Keratinocyte (primary cell): Measurements from ENCODE around the gene ATP8B1. TPM values are rescaled to one million over a fixed set of nuclear protein-coding genes. Genes with fewer than 3 reads are reported as not detected.

Experiments used
- DNase-seq: peaks from one replicate; pipeline ENCODE4 v3.0.0-alpha.2; 2011; ENCODE audit warnings: low read depth, missing footprints, low spot score
- FAIRE-seq: peaks from 2 replicates; lab custom pipeline; 2011; peaks lifted over from hg19 to GRCh38; lab: Jason Lieb, UNC
- H2AFZ ChIP-seq: 2 replicates; pipeline ENCODE4 v1.6.0; 2012; ENCODE audit warnings: low read length, control low read depth, inconsistent platforms; ENCODE audit not compliant: control insufficient read depth
- H3K27ac ChIP-seq: 2 replicates; pipeline ENCODE4 v1.5.1; 2011; ENCODE audit warnings: low read length; ENCODE audit not compliant: control insufficient read depth, insufficient read depth
- H3K27me3 ChIP-seq: 3 replicates; pipeline ENCODE4 v1.6.0; 2011; ENCODE audit warnings: low read length; ENCODE audit not compliant: control insufficient read depth, insufficient read depth; ENCODE audit errors: extremely low read depth
- H3K36me3 ChIP-seq, 2 experiments: 2 replicates in 1 of 2; 3 replicates in 1 of 2; pipeline ENCODE4 v1.5.1; 2011; ENCODE audit warnings: low read length in 2 of 2, mild to moderate bottlenecking in 1 of 2; ENCODE audit not compliant: control insufficient read depth in 2 of 2, insufficient read depth in 2 of 2; ENCODE audit errors: extremely low read depth in 1 of 2
- H3K4me1 ChIP-seq: 3 replicates; pipeline ENCODE4 v1.5.1; 2011; ENCODE audit warnings: low read length; ENCODE audit not compliant: control insufficient read depth, insufficient read depth; ENCODE audit errors: extremely low read depth
- H3K4me2 ChIP-seq: 3 replicates; pipeline ENCODE4 v1.6.0; 2011; ENCODE audit warnings: low read depth, low read length; ENCODE audit not compliant: control insufficient read depth, insufficient read depth; ENCODE audit errors: extremely low read depth
- H3K4me3 ChIP-seq, 3 experiments: fragments of 200-600 bp in 1 of 3; sonication (generic) in 1 of 3; 2 replicates in 2 of 3; 3 replicates in 1 of 3; pipeline ENCODE4 v1.5.1; 2011 to 2016; ENCODE audit warnings: low read length in 3 of 3, mild to moderate bottlenecking in 3 of 3, control low read depth in 2 of 3, inconsistent platforms in 1 of 3, low read depth in 1 of 3, mixed read lengths in 1 of 3, mixed run types in 1 of 3, moderate library complexity in 1 of 3; ENCODE audit not compliant: control insufficient read depth in 2 of 3, insufficient read depth in 2 of 3; ENCODE audit errors: extremely low read depth in 1 of 3
- H3K79me2 ChIP-seq: 2 replicates; pipeline ENCODE4 v1.6.0; 2012; ENCODE audit warnings: low read length; ENCODE audit not compliant: control insufficient read depth, insufficient read depth
- H3K9ac ChIP-seq: 3 replicates; pipeline ENCODE4 v1.6.0; 2011; ENCODE audit warnings: low read length; ENCODE audit not compliant: control insufficient read depth, insufficient read depth; ENCODE audit errors: extremely low read depth
- H3K9me1 ChIP-seq: 3 replicates; pipeline ENCODE4 v1.6.0; 2011; ENCODE audit warnings: low read length; ENCODE audit not compliant: control insufficient read depth, insufficient read depth; ENCODE audit errors: extremely low read depth
- H3K9me3 ChIP-seq: 2 replicates; pipeline ENCODE4 v1.5.1; 2012; ENCODE audit warnings: low read depth, low read length; ENCODE audit not compliant: control insufficient read depth
- H4K20me1 ChIP-seq: 3 replicates; pipeline ENCODE4 v1.6.0; 2011; ENCODE audit warnings: low read length; ENCODE audit not compliant: control insufficient read depth, insufficient read depth; ENCODE audit errors: extremely low read depth
- EZH2 ChIP-seq: IDR thresholded peaks from one replicate; pipeline ENCODE4 v1.6.1; 2012; ENCODE audit warnings: inconsistent platforms, mild to moderate bottlenecking, low read length, moderate library complexity
- dilution Hi-C: fragments of 300-500 bp; cut with MboI; formaldehyde crosslinking; loops from one replicate; pipeline ENCODE4 v1.7.0; 2020; ENCODE audit warnings: low sequenced_read_pairs; ENCODE audit not compliant: extremely low pct_ligation_motif_present
- polyA plus RNA-seq, 5 experiments: library from polyadenylated mRNA; depleted of rRNA in 3 of 5; stranded (reverse) in 3 of 5; stranded (forward) in 1 of 5; unstranded in 1 of 5; fragments of >200 nt; gene quantifications; 1 replicate in 1 of 5; 2 replicates in 3 of 5; 3 replicates in 1 of 5; pipeline versions ENCODE4 v1.2.1 to v1.2.3, GENCODE V29; 2011 to 2012; ENCODE audit warnings: missing spikeins in 2 of 5, low read depth in 1 of 5, low replicate concordance in 1 of 5
- TF ChIP-seq, protein P1 (sequence below), 3 experiments: IDR thresholded peaks in 1 of 3; conservative IDR thresholded peaks in 1 of 3; optimal IDR thresholded peaks in 1 of 3; 2 replicates in 2 of 3; 3 replicates in 1 of 3; pipeline versions ENCODE3 to v1.5.1; 2011; ENCODE audit warnings: low read length in 3 of 3, mild to moderate bottlenecking in 3 of 3, moderate library complexity in 2 of 3, control low read depth in 1 of 3, inconsistent platforms in 1 of 3; ENCODE audit not compliant: insufficient read depth in 2 of 3; ENCODE audit errors: extremely low read depth in 1 of 3

ATP8B1 gene
- polyA plus RNA-seq, 1 donor (not counting 4 experiments of a cell fraction or from before 2014, with no cell fraction given), result 20.4 TPM

DNA sequence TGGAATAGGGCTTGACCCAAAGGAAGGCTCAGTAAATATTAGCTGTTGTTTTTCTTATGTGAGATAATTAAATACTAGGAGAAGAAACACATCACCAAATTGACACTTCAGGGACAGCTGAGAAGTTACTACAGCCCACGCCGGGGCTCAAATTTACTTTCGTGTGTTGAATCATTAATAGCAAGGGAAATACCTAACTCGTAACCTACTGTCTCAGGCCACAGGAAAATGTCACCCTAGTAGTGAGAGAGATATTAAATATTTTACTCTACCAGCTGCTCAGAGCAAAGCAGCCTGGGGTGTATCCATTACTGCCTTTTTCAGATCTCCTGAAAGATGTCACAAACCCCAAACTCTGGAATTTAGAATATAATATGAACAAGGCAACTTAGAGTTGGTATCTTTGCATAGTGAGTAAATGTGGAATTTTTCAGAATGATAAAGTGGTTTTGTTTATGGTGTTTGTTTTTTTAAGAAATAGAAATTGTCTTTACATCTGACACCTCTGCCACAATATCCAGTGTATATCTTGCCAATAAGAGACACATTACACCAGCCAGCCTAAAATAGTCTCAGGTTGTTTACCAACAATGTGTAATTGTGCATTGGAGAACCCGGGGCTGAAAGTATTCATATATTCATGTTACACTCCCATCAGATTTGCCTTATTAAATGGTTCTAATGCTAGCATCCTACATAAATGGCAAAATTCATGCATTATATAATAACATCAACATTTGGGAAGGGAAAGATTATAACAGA, 48.4 kb downstream of the ATP8B1 start:
- Histone ChIP-seq H3K4me1 (no peaks in the 10 kb centered on the region), H2AFZ (no peak overlapping the region), H3K4me3 (no peak overlapping the region), H3K9me3 (no peaks in the 10 kb centered on the region), H3K27ac (no peak overlapping the region), H3K79me2 (peaks cover 2% of the 10 kb centered on the region), H3K27me3 (no peaks in the 10 kb centered on the region), H3K36me3 (no peaks in the 10 kb centered on the region), H3K4me2 (no peak overlapping the region), H3K9me1 (no peaks in the 10 kb centered on the region), H4K20me1 (no peaks in the 10 kb centered on the region), H3K9ac (no peak overlapping the region)
- TF ChIP-seq, protein P1, sequence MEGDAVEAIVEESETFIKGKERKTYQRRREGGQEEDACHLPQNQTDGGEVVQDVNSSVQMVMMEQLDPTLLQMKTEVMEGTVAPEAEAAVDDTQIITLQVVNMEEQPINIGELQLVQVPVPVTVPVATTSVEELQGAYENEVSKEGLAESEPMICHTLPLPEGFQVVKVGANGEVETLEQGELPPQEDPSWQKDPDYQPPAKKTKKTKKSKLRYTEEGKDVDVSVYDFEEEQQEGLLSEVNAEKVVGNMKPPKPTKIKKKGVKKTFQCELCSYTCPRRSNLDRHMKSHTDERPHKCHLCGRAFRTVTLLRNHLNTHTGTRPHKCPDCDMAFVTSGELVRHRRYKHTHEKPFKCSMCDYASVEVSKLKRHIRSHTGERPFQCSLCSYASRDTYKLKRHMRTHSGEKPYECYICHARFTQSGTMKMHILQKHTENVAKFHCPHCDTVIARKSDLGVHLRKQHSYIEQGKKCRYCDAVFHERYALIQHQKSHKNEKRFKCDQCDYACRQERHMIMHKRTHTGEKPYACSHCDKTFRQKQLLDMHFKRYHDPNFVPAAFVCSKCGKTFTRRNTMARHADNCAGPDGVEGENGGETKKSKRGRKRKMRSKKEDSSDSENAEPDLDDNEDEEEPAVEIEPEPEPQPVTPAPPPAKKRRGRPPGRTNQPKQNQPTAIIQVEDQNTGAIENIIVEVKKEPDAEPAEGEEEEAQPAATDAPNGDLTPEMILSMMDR (optimal IDR thresholded peaks at IDR 0.05 in 1 of 3, IDR thresholded peaks at IDR 0.05 in 1 of 3, conservative IDR thresholded peaks at IDR 0.05 in 1 of 3; ENCODE audit: extremely low read depth in 1 of 3, insufficient read depth in 2 of 3, low read length in 3 of 3), result no peak
- no peak for TF ChIP-seq EZH2
- dilution Hi-C loops, result no loop called here
- DNase-seq (no peak), FAIRE-seq (no peak)

GRCh38 chr18:57753063-57753462, 50.1 kb downstream of the ATP8B1 start:
- no peak for TF ChIP-seq EZH2
- TF ChIP-seq, protein P1 (optimal IDR thresholded peaks at IDR 0.05 in 1 of 3, IDR thresholded peaks at IDR 0.05 in 1 of 3, conservative IDR thresholded peaks at IDR 0.05 in 1 of 3; ENCODE audit: extremely low read depth in 1 of 3, insufficient read depth in 2 of 3, low read length in 3 of 3), result no peak
- Histone ChIP-seq H3K4me2 (no peak overlapping the region), H3K4me3 (no peak overlapping the region), H3K9me1 (no peaks in the 10 kb centered on the region), H3K36me3 (no peaks in the 10 kb centered on the region), H3K27ac (no peak overlapping the region), H4K20me1 (no peaks in the 10 kb centered on the region), H3K9ac (no peak overlapping the region), H3K79me2 (peaks cover 2% of the 10 kb centered on the region), H2AFZ (no peak overlapping the region), H3K27me3 (no peaks in the 10 kb centered on the region), H3K4me1 (peaks cover 12% of the 10 kb centered on the region), H3K9me3 (no peaks in the 10 kb centered on the region)
- FAIRE-seq (no peak), DNase-seq (no peak)
- dilution Hi-C loops, result no loop called here
